HG02852 (cell line): ENCODE measurements around the gene MUC2.
"Not testable (repeated sequence)": the region's sequence is repeated elsewhere in the genome, so short reads cannot be mapped to it uniquely, and the experiment has no call there.

Experiments
- ATAC-seq: cut with Tn5 transposase; IDR thresholded peaks from one replicate; pipeline ENCODE4 v1.9.1; 2021; ENCODE audit warnings: mild to moderate bottlenecking, moderate library complexity; ENCODE audit not compliant: unreplicated experiment

The MUC2 gene

GRCh38 chr11:1102996-1103395, 28.3 kb downstream of the MUC2 start:
- no peak for ATAC-seq

DNA sequence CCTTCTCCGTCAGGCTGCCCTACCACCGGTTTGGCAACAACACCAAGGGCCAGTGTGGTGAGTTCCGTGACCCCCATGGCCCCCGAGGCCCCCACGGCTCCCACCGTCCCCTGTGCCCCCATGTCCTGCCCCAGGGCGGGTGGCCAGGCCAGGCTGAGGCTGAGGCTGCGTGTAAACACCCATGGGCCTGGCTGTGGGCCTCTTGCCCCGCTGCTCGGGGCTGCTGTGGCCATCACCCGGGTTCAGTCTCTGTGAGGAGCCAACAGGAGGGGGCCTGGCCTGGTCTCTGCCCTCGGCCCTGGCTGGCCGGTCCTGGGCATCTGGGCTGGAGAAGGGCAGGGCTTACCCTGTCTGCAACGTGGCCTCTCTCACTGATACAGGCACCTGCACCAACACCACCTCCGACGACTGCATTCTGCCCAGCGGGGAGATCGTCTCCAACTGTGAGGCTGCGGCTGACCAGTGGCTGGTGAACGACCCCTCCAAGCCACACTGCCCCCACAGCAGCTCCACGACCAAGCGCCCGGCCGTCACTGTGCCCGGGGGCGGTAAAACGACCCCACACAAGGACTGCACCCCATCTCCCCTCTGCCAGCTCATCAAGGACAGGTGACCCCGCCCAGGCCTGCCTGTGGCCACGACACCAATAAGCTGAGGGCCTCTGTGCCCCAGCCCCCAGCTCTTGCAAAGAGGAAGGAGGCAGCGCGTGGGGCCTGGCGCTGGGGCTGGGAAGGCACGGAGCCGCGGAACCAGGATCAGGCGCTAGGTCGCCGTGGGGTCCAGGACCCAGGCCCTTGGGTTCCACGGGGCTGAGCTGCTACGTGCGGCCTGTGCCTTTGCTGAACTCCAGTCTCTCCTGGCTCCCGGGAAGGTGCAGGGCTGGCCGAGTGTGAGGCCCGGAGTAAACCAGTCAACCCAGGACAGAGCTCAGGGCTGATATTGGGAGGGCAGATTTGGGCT, 29.0 kb downstream of the MUC2 start:
- no peak for ATAC-seq

GRCh38 chr11:1104411-1105182, 29.9 kb downstream of the MUC2 start:
- no peak for ATAC-seq

GRCh38 chr11:1105183-1105565, 30.5 kb downstream of the MUC2 start:
- ATAC-seq: no peak

GRCh38 chr11:1106387-1106786, 31.7 kb downstream of the MUC2 start:
- ATAC-seq: no peak

GRCh38 chr11:1107316-1108245, 32.9 kb downstream of the MUC2 start:
- ATAC-seq: no peak

DNA sequence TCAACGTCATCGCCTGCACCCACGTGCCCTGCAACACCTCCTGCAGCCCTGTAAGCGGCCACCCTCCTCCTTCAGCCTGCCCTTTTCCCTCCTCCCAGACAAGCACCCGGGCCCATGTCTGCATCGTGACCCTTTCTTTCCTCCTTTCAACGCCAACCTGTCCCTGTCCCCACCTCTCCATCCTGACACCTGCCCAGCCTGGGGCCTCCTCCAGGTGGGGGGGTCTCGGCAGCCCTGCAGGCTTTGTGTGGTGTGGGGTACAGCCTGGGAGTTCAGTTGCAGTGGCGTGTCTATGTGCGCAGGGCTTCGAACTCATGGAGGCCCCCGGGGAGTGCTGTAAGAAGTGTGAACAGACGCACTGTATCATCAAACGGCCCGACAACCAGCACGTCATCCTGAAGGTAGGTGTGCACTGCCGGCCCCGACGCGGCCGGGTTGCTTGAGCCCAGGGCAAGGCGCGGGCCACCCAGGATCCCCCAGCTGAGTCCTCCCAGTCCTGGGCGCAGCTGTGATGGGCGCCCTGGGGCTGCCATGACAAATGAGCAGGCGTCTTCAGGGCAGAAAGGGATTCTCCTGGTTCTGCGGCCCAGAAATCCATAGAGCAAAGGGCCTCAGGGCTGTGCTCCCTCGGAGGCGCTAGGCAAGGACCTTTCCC, 33.7 kb downstream of the MUC2 start:
- ATAC-seq: no peak

DNA sequence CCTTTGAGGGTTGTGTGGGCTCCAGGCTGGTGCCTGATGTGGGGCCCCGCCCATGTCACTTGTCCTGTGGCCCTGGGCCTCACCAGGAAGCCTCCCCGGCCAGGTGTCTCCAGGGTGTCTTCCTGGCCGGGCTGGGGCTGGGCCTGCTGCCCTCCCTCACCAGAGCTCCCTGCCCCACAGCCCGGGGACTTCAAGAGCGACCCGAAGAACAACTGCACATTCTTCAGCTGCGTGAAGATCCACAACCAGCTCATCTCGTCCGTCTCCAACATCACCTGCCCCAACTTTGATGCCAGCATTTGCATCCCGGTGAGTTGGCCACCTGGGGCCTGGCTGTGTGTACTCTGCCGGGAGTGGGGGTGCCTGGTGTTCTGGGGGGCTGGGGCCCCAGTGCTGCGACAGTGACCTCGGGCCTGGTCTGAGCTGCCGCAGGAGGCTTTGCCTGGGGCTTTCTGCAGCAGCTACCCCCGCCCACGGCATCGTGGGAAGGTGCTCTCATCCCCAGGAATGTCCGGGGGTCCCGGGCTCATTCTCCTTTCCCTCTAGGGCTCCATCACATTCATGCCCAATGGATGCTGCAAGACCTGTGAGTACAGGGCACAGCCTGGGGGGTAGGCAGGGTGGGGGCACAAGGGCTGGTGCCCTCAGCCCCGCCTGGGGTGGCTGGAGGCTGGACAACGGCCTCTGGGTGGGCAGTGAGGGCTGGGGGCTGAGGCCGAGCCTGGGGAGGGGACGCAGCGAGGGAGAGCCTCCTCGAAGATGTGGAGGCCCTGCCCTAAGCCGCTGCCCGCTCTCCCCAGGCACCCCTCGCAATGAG, 34.6 kb downstream of the MUC2 start:
- ATAC-seq: no peak

GRCh38 chr11:1109918-1110705, 35.4 kb downstream of the MUC2 start:
- no peak for ATAC-seq

DNA sequence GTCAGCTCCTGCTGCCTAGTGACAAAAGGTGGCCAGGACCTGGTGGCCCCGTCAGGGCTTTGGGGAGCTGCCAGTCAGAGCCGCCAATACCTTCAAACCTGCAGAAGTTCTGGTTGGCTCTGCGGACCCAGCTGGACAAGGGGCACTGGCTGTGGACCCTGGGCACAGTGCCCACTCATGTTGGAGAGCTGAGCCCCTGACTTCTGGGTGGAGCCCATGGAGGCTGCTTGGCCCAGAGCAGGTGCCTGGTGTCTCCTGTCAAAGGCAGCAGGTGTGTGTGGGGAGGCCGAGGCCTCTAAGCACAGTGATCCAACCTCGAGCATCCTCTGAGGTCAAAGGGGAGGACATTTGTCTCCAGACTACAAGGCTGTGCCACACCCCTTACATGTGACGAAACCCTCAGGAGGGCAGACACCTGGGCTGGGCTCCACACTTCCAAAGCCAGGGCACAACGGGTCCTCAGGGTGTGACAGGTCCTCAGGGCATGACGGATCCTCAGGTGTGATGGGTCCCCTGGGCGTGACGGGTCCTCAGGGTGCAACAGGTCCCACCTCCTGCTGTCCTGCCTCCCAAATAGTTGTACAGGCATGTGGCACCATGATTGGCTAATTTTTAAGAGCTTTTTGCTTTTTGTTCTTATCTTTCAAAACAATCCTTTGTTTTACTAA, 37.0 kb downstream of the MUC2 start:
- ATAC-seq: no peak

DNA sequence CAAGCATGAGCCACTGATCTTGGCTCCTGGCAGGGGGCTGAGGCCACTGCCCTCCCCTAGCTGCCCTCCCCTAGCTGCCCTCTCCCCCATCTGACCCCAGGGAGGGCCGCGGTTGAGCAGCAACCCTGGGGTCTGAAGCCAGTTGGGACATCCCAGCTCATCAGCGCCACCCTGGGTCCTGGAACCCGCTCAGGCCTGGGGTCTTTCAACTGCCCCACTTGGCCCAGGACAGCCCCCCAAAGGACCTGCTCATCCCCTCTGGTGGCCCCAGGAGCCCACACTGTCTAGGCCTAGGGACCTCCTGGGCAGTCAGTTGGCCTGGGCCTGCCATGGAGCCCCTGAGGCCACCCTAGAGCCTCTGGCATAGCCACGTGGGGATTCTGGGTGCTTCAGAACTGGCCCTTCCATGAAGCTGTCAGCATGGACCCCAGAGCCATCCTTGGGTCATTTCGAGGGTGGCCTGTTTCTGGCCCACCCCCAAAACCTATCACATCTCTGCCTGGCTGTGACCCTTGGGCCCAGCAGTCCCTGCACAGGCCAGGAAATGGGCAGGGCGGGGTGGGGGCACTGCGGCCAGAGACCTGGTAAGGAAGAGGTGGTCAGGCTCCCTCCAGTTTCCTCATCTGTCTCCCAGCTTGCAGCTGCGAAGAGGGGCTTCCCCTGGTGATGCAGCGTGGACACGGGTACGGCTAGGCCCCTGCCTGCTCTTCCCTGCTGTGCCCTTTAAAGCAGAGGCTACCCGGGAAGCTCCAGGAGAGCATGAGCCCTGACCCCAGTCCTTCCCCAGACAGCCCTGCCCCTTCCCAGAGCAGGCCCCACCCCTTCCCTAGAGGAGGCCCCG, 37.9 kb downstream of the MUC2 start:
- no peak for ATAC-seq

GRCh38 chr11:1113405-1114201, 38.9 kb downstream of the MUC2 start:
- no peak for ATAC-seq

DNA sequence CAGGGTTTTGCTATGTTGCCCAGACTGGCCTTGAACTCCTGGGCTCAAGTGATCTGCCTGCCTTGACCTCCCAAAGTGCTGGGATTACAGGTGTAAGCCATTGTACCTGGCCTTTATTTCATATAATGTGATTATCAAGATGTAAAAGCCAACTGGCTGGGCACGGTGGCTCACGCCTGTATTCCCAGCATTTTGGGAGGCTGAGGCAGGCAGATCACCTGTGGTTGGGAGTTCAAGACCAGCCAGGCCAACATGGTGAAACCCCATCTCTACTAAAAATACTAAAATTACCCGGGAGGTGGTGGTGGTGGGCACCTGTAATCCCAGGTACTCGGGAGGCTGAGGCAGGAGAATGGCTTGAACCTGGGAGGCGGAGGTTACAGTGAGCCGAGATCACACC, 40.6 kb downstream of the MUC2 start:
- ATAC-seq: not testable (repeated sequence)

DNA sequence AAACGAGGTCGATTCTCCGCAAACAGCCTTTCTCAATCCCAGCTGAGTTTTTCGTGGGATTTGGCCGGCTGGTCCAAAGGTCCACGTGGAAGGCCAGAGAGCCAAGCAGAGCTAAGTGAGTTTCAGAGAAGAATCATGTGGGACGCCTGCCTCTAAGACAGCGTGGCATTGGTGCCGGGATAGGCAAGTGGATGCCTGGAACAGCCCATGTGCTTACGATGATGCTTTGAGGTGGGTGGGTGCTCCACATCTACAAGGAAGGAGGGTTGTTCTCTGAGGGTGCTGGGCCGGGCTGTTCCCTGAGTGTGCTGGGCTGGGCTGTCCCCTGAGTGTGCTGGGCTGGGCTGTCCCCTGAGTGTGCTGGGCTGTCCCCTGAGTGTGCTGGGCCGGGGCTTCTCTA, 41.4 kb downstream of the MUC2 start:
- no peak for ATAC-seq

GRCh38 chr11:1116666-1117390, 42.2 kb downstream of the MUC2 start:
- ATAC-seq: no peak

- no peak for ATAC-seq
Measured at GRCh38 chr11:1117992-1118391, 43.3 kb downstream of the MUC2 start.
